Fibroblast of mammary gland (primary cell): Measurements from ENCODE around the gene GCGR.
A peak's percentile ranks its signal among the peaks of the same experiment; 100 is the strongest.
"Not testable (repeated sequence)": the region's sequence is repeated elsewhere in the genome, so short reads cannot be mapped to it uniquely, and the experiment has no call there.

Experiments used
- DNase-seq: peaks from one replicate; pipeline ENCODE4 v3.0.0-alpha.2; 2010; ENCODE audit warnings: low read depth
- H3K4me3 ChIP-seq: 2 replicates; pipeline ENCODE4 v1.5.1; 2011; ENCODE audit warnings: low read depth, mild to moderate bottlenecking, low read length, moderate library complexity; ENCODE audit not compliant: control insufficient read depth
- CTCF ChIP-seq: conservative IDR thresholded peaks from 2 replicates; pipeline ENCODE4 v1.5.1; 2011; ENCODE audit warnings: low read depth, low read length, inconsistent platforms; ENCODE audit not compliant: control insufficient read depth, insufficient read depth

The GCGR gene

DNA sequence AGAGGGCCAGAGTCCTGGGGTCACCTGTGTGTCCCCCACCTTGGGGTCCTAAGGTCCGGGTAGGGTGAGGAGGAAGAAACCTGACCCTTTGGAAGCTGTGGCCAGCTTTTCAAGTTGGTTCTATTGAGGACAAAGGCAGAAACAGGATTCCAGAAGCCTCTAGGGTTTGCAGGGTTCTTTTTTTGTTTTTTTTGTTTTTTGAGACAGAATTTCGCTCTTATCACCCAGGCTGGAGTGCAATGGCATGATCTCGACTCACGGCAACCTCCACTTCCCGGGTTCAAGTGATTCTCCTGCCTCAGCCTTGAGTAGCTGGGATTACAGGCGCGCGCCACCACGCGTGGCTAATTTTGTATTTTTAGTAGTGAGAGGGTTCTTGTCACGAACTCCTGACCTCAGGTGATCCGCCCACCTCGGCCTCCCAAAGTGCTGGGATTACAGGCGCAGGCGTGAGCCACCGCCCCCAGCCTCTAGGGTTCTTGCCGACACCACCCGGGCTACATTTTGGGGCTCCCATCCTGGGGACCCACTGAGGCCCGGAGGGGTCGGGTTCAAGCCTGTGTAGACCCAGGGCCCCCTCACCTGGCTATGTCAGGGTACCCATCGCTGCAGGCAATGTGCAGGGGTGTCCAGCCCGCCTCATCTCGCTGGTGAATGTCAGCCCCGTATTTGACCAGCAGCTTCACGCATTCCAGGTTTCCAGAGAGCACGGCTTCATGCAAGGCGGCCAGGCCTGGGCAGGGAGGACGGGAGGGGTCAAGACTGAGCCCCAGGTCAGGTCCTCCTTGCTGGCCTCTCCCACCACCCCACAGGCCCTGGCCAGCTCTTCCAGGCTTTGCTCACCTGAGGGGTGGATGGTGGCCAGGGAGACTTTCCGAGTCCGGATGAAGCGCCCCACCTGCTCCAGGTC, 30.2 kb downstream of the GCGR start:
- TF ChIP-seq CTCF, result no peak
- DNase-seq, result no peak
- peak overlapping the region; percentile 68 for H3K4me3 ChIP-seq

DNA sequence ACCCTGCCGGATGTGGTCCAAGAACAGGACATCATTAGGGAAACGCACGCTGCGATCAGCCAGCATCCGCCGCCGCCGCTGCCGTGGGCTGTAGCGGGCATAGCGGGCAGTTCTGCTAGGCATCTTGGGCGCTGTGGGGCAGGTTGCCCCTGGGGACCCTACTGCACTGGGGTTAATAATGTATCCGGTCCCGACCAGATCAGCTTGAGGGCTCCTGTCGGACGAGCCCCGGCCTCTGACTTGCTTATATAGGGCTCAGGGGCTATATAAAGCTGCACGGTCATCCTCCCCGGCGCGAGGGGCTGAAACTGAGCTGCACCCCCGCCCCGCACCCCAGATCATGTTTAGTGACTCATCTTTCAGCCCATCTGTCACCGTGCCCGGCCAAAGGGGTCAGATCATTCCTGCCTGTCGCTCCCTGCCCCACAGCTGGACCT, 30.9 kb downstream of the GCGR start, which contains the start of gene PPP1R27:
PPP1R27 (minus strand) TSS at position 220 of the 437 bp plus-strand sequence; CDS start at position 123, 97 bp downstream.
- no peak for TF ChIP-seq CTCF
- H3K4me3 ChIP-seq, result peak within 1 kb of the TSS; percentile 68
- DNase-seq, result no peak

DNA sequence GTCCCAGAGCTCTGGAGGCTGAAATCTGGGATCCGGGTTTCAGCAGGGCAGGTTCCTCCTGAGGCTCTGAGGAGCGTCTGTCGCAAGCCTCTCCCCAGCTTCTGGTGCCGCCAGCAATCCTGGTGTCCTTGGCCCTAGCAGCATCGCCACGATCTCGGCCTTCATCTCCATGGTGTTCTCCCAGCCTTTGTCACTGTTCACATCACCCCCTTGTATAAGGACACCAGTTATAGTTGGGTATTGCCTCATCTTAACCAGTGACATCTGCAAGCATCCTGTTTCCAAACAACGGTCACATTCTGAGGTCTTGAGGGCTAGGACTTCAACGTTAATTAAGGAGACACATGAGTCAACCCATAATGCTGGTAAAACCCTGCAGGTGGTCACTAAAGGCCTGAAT, 33.7 kb downstream of the GCGR start:
- DNase-seq, result peak; percentile 44
- H3K4me3 ChIP-seq, result no peak overlapping the region
- no peak for TF ChIP-seq CTCF

DNA sequence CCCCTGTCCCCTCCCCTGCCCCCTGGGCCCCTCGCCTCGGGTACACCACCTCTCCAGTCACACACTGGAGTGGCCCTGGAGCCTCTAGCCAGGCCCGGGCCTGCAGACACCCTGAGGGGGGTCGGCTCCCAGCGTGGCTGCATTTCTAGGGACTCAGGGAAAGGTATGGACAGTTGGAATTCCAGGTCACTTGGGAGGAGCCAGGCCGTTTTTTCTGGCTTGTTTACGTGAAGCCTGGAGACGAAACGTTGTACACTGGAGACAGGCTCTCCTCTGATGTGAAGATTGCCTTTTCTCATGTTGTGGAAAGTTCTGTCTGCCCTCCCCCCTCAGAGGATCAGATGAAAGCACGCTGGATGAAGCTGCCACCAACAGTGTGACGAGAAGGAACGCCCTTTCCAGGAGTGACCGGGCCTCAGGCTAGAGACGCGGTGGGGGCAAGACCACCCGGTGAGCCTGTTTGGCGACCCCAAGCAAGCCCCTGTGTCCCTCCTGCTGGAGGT, 34.9 kb downstream of the GCGR start:
- no peak for TF ChIP-seq CTCF
- DNase-seq, result no peak
- no peak overlapping the region for H3K4me3 ChIP-seq

- H3K4me3 ChIP-seq, result no peak overlapping the region
- no peak for DNase-seq
- TF ChIP-seq CTCF, result no peak
Measured at GRCh38 chr17:81839301-81839700, 35.4 kb downstream of the GCGR start.

DNA sequence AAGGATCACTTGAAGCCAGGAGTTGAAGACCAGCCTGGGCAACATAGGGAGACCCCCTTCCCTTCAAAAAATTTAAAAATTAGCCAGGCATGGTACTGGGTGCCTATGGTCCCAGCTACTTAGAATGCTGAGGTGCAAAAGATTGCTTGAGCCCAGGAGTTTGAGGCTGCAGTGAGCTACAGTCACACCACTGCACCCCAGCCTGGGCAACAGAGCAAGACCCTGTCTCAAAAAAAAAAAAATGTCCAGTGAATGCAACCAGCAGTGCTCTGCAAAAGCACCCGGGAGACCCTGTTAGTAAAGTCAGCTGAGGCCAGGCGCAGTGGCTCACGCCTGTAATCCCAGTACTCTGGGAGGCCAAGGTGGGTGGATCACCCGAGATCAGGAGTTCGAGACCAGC, 36.1 kb downstream of the GCGR start:
- DNase-seq, H3K4me3 ChIP-seq: not testable (repeated sequence)
